NCI-H748 treated with DMSO at 0.1 percent for 48 hours (cell line): ENCODE data around the gene HIP1.
"Not testable (repeated sequence)": the region's sequence is repeated elsewhere in the genome, so short reads cannot be mapped to it uniquely, and the experiment has no call there.

Experiments
- DNase-seq: peaks from one replicate; lab custom pipeline; 2025; lab: John Stamatoyannopoulos, UW

Gene HIP1

GRCh38 chr7:75609416-75609815 is 129.3 kb downstream of the HIP1 start:
- DNase-seq, result not testable (repeated sequence)

DNA sequence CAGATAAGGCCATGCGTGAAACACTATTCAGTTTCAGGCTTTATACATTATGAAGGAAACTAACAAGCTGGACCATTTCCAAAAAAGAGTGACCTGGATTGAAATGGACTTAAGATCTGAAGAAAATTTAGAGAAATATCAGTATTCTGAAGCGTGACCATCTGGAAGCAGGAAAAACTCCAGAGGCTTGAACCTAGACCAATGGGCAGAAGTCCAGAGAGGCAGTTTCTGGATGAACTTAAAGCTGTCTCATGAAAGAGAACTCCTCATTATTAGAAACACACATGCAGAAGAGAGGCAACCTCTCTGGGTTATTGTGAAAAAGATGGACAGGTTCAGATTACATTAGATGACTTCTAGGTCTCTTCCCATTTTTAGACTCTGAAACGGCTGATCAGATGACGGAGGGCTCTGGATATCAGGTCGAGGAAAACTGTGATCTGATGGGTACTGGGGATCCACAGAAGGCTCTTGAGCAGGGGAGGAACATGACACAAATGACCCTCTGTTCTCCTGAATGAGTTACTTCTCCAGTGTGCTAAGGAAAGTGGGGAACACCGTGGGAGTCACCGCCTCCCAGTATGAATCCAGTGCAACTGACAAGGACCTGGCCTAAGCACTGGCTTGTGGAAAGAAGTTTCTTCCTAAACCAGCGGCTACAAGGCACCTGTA is 130.2 kb downstream of the HIP1 start:
- DNase-seq, result no peak

- DNase-seq, result no peak
Observed at GRCh38 chr7:75604408-75604807, 134.3 kb downstream of the HIP1 start.

GRCh38 chr7:75602831-75603230 is 135.9 kb downstream of the HIP1 start:
- DNase-seq, result not testable (repeated sequence)

DNA sequence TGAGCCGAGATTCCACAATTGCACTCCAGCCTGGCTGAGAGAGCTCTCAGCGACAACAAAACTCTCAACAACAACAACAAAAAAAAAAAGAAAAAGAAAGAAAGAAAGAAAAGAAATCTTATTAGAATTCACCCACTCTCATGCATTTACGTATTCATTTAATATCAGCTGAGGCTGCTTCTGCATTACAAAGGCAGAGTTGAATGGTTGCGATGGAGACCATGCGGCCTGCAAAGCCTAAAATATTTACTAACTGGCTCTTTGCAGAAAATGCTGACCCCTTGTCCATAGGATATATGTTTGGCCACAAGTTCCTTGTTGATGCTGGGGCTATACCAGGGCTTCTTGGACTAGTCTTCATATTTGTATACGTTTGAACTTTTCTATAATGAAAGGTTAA is 137.2 kb downstream of the HIP1 start:
- DNase-seq, result no peak

DNA sequence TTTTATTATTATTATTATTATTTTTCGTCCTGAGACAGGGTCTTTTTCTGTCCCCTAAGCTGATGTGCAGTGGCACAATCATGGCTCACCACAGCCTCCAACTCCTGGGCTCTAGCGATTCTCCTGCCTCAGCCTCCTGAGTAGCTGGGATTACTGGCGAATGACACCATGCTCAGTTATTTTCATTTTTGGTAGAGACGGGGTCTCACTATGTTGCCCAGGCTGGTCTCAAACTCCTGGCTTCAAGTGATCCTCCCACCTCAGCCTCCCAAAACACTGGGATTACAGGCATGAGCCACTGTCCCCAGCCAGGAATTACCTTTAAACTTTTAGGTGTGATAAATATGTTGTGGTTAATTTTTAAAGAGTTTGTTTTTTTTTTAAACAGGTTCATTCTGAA is 138.0 kb downstream of the HIP1 start:
- not testable (repeated sequence) for DNase-seq

GRCh38 chr7:75599244-75599781 is 139.4 kb downstream of the HIP1 start:
- DNase-seq, result no peak

GRCh38 chr7:75596727-75597614 is 141.8 kb downstream of the HIP1 start:
- DNase-seq, result no peak

DNA sequence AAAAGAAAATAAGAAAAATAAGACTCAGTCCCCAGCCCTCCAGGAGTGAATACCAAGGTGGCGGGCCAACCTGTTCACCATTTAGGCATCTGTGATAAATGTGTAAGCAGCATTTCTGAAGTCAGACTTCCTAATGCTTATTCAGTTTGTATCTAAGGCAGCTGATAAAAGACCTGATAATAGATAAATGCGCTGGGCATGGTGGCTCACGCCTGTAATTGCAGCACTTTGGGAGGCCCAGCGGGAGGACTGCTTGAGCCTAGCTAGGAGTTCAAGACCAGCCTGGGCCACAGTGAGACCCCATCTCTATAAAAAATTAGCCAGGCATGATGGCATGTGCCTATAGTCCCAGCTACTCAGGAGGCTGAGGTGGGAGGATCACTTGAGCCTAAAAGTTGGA is 143.0 kb downstream of the HIP1 start:
- no peak for DNase-seq

DNA sequence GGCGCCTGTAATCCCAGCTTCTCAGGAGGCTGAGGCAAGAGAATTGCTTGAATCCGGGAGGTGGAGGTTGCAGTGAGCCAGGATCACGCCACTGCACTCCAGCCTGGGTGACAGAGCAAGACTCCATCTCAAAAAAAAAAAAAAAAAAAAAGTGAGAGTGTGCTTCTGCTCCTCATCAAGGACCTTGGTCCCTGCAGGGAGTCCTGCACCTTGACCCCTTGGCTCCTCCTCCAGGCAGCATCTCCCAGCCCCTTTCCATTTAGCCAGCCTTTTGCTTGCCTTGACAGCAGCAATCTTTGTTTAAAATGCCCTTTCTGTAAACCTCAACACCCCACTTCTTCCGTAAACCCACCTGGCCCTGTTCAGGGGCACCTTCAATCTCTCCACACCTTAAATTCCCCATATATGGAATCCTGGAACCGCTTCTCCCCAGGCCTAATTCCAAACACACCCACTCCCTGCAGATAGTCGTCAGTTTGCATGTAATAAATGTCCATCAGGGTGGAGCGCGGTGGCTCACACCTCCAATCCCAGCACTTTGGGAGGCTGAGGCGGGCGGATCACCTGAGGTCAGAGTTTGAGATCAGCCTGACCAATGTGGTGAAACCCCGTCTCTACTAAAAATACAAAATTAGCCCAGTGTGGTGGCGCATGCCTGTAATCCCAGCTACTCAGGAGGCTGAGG is 145.1 kb downstream of the HIP1 start:
- DNase-seq, result not testable (repeated sequence)

DNA sequence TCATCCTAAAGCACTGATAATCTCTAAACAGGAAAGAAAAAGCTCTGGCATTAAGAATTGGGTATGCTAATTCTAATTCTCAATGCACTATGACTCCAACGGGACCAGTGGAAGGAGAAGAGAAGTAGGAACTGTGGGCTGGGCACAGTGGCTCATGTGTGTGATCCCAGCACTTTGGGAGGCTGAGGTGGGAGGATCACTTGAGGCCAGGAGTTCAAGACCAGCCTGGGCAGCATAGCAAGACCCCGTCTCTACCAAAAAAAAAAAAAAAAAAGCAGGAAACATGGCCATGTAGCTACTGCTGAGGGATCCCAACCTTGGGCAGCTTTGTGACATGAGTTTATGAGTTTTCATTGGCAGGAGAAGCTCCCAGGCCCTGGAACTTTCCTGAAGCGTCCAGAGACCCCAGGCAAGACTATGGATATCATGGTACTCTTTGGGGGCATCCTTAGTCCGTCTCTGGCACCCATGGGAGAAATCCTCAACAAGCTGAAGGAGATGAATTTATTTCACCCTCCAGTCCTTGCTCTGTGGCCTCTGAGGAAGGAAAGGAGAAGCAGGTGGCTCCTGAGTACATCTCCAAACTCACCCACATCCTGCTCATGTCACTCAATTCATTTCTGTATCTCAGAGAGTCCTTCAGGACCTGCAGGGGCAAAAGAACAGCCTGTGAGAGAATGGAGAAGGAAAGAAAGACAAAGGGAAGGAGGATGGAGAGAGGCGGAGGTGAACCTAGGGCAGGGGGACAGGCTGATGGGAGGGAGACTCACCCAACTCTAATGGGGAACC is 147.1 kb downstream of the HIP1 start:
- DNase-seq, result no peak

DNA sequence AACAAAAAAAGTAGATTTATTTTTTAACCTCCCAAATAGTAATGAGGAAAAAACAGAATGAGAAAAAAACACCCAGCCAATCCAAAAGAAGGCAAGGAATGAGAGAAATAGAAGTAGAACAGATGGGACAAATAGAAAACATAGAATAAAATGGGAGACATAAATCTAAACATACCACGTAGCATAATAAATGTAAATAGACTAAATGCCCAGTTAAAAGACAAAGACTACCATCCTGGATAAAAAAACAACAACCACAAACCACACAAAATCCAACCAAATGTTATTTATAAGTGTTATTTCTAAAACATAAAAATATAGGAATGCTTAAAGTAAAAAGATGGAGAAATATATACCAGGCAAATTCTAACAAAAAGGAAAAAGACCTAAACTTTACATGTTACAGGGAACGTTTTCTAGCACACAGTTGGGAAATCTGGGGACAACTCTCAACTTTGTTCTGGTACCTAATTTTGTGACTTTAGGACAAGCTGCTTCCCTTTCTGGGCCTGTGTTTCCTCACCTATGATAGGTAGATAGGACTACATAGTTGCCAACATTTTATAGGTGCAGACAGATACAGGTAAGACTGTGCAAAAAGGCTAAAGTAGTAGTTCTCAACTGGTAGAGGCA is 148.3 kb downstream of the HIP1 start:
- DNase-seq, result no peak

DNA sequence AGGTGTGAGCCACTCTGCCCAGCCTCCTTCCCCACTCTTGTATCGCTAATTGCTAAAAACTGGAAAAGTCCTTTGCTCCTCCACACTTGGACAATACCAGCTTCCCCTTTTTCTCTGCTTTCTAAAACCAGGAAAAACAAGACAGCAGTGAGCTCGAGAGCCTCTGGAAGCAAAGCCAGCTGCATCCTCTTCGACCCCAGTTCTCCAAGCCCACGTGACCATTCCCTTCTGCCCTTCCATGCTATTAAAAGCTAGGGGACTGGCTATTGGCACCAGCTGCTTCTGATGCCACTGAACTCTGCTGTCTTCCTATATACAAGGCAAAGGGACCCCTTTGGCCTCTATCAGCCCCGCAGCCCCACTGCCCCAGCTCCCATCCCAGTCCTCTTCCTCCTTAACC is 154.4 kb downstream of the HIP1 start:
- no peak for DNase-seq

- no peak for DNase-seq
Observed at GRCh38 chr7:75583255-75583654, 155.5 kb downstream of the HIP1 start.

- DNase-seq, result no peak
Observed at GRCh38 chr7:75579899-75580298, 158.8 kb downstream of the HIP1 start.

DNA sequence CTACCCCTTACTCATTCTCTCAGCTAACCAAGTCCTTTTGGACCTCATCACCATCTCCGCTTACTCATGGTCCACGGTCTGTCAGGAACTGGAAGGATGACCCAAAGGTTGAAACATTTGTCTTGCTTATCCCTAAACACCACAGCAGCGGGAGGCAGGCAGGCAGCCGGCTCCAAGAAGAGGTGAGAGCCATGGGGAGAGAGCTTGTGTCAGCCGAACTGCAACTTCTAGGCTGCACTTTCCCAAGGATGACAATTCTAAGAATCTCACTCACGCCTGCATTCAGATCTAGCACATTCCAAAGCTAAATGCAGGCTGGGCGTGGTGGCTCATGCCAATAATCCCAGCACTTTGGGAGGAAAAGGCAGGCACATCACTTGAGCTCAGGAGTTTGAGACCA is 160.7 kb downstream of the HIP1 start:
- no peak for DNase-seq

DNA sequence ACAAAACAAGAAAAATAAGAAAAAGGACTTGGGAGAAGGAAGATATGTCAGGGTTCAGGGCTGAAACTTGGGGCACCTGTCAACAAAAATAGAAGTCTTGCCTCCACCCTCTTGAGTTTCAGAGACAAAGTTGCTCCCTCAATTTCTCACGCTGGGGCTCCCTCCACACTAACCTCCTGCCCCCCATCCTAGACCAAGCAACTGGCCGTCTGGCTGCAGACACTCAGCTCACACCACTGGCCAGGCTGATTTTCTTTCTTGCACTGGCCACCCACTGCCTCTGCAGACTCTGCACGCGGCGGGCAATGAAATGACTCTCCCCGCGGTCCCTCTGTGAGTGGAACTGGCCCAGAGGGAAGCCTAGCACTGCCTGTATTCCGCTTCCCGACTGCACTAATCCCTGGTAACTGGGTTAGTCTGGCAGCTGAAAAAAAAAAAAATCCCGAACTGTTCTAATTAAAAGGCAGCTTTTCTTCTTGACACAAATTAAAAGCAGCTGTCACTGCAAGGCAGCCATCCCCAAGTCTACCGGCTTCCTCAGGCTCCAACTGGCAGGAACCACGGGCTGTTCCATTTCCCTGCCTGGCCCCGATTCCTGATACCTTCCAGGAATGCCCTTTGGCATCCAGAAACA is 163.1 kb downstream of the HIP1 start:
- DNase-seq, result no peak

- no peak for DNase-seq
Observed at GRCh38 chr7:75573477-75574019, 165.2 kb downstream of the HIP1 start.

- no peak for DNase-seq
Observed at GRCh38 chr7:75572814-75573213, 165.9 kb downstream of the HIP1 start.

DNA sequence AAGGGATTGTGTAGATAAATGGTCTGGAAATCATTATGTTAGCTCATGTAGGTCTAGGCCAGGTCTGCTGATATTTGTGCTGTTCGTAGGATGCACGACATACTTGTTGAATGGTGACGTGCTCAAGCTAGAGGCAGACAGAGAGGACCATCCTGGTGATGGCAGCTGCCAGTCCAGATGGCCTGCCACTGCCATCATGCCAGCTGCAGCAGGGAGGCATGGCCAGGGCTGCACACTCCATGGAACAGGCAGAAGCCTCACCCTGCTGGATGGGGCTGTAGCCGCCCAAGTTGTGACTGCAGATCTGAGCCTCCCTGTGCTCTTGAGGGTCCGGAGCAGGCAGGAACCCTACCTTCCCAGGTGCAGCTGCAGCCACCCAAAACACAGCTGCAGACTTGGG is 166.3 kb downstream of the HIP1 start:
- no peak for DNase-seq

DNA sequence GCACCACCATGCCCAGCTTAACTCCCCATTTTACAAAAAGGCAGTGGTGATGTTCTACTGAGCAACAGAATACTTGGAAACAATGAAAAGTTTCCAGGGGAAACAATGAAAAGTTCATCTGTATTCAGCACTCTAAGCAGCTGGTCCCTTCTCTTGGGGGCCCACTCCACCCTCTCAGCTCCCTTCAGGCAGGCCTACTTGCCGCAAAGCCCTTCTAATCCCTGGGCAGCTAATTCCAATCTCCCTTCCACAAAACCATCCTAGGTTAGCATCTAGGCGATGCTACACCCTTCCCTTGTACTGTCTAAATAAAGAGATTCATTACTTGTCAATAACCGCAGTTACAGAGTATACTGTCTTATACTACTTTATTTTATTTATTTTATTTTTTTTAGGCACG is 167.5 kb downstream of the HIP1 start:
- no peak for DNase-seq
